ENCODE results near the gene LIMK2. TPM values are rescaled to one million over a fixed set of nuclear protein-coding genes. Genes with fewer than 3 reads are reported as not detected.

The LIMK2 gene
- total and polyA plus RNA-seq, 4 donors = 6.6 to 39.2 (median 13.4) TPM

GRCh38 chr22:31295360-31295759 is 83.3 kb downstream of the LIMK2 start:
- WGBS = 92% methylated on average over 3 of the region's 3 CpGs
- DNase-seq (ENCODE audit: low spot score) = no peak
- H3K4me3 ChIP-seq (ENCODE audit: low read depth in 1 of 3, low read length in 3 of 3) = no peak overlapping the region
- no peak overlapping the region for H3K27ac ChIP-seq (ENCODE audit: low read depth in 1 of 2, low read length in 2 of 2)
- no peak for TF ChIP-seq RXRA (IDR thresholded peaks at IDR 0.05)
- TF ChIP-seq ATF3 (IDR thresholded peaks at IDR 0.05) = no peak
- no peak for TF ChIP-seq JUND (IDR thresholded peaks at IDR 0.05)
- H3K4me1 ChIP-seq (ENCODE audit: control insufficient read depth in 4 of 4, insufficient read depth in 4 of 4, low read length in 3 of 4) = peaks cover 3 to 19% (median 10%) of the 10 kb centered on the region in 4 donors
- H3K36me3 ChIP-seq (ENCODE audit: control insufficient read depth in 4 of 4, insufficient read depth in 3 of 4, low read depth in 1 of 4, low read length in 3 of 4) = no peaks in the 10 kb centered on the region
- no peaks in the 10 kb centered on the region for H3K27me3 ChIP-seq (ENCODE audit: control insufficient read depth in 4 of 4, insufficient read depth in 4 of 4, low read length in 3 of 4)
- H3K9me3 ChIP-seq (ENCODE audit: control insufficient read depth in 4 of 4, low read length in 3 of 4) = no peaks in the 10 kb centered on the region
- no peak overlapping the region for H3K9ac ChIP-seq (ENCODE audit: low read depth in 1 of 2, low read length in 2 of 2)

DNA sequence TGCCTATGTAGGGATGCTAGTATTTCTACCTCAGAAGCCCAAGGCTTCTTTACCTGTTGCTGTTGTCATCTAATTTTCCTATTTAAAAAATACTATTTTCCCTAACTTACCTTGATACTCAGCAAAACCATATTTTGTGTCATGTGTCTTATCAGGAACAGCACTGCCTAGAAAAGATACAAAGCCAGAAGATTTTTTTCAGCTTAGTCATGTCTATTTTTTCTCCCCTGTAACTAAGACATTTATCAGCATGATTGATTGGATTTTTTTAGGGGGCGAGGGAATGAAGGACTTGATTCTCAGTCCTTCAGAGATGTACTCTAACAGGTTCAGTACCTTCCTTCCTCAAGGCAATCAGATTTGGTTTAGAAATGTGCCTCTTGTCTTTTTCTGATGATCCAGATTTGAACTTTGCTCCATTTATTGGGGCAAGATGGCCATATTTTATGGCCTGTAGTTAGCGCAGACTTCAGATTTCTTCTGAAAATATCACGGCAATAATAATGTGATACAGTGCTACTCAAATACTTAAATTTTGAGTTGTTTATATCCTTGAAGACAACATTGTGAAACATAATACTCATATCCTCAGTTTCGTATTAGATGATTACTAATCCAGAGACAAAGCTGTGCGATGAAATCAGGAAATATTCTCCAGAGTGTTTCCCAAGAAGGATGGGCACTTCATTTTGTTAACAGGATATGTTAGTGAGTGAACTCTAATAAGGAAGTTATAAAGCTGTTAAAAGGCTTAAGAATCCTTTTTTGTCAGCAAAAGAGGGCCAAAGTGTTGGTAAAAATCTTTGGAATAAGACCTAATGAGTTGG is 83.9 kb downstream of the LIMK2 start:
- WGBS = 72% methylated on average over 5 of the region's 5 CpGs
- H3K4me3 ChIP-seq (ENCODE audit: low read depth in 1 of 3, low read length in 3 of 3) = no peak overlapping the region
- no peaks in the 10 kb centered on the region for H3K36me3 ChIP-seq (ENCODE audit: control insufficient read depth in 4 of 4, insufficient read depth in 3 of 4, low read depth in 1 of 4, low read length in 3 of 4)
- no peak overlapping the region for H3K27ac ChIP-seq (ENCODE audit: low read depth in 1 of 2, low read length in 2 of 2)
- H3K9me3 ChIP-seq (ENCODE audit: control insufficient read depth in 4 of 4, low read length in 3 of 4) = no peaks in the 10 kb centered on the region
- DNase-seq (ENCODE audit: low spot score) = no peak
- TF ChIP-seq YY1 (IDR thresholded peaks at IDR 0.05) (no peak), REST (IDR thresholded peaks at IDR 0.05) (no peak), EGR1 (IDR thresholded peaks at IDR 0.05; ENCODE audit: low read depth in 2 of 2) (no peak), FOXA1 (IDR thresholded peaks at IDR 0.05) (no peak), NR2F2 (IDR thresholded peaks at IDR 0.05) (no peak), SP1 (IDR thresholded peaks at IDR 0.05) (no peak), HNF4G (IDR thresholded peaks at IDR 0.05) (no peak), MAX (IDR thresholded peaks at IDR 0.05) (no peak), ATF3 (IDR thresholded peaks at IDR 0.05) (no peak), JUND (IDR thresholded peaks at IDR 0.05) (no peak), FOXA2 (IDR thresholded peaks at IDR 0.05) (no peak), RAD21 (IDR thresholded peaks at IDR 0.05) (no peak), TAF1 (conservative IDR thresholded peaks at IDR 0.05) (no peak), GABPA (IDR thresholded peaks at IDR 0.05 in 1 of 2, conservative IDR thresholded peaks at IDR 0.05 in 1 of 2) (no peak), HNF4A (conservative IDR thresholded peaks at IDR 0.05) (no peak)
- TF ChIP-seq, protein P1, sequence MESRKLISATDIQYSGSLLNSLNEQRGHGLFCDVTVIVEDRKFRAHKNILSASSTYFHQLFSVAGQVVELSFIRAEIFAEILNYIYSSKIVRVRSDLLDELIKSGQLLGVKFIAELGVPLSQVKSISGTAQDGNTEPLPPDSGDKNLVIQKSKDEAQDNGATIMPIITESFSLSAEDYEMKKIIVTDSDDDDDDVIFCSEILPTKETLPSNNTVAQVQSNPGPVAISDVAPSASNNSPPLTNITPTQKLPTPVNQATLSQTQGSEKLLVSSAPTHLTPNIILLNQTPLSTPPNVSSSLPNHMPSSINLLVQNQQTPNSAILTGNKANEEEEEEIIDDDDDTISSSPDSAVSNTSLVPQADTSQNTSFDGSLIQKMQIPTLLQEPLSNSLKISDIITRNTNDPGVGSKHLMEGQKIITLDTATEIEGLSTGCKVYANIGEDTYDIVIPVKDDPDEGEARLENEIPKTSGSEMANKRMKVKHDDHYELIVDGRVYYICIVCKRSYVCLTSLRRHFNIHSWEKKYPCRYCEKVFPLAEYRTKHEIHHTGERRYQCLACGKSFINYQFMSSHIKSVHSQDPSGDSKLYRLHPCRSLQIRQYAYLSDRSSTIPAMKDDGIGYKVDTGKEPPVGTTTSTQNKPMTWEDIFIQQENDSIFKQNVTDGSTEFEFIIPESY (IDR thresholded peaks at IDR 0.05) = no peak
- TF ChIP-seq, protein P2, sequence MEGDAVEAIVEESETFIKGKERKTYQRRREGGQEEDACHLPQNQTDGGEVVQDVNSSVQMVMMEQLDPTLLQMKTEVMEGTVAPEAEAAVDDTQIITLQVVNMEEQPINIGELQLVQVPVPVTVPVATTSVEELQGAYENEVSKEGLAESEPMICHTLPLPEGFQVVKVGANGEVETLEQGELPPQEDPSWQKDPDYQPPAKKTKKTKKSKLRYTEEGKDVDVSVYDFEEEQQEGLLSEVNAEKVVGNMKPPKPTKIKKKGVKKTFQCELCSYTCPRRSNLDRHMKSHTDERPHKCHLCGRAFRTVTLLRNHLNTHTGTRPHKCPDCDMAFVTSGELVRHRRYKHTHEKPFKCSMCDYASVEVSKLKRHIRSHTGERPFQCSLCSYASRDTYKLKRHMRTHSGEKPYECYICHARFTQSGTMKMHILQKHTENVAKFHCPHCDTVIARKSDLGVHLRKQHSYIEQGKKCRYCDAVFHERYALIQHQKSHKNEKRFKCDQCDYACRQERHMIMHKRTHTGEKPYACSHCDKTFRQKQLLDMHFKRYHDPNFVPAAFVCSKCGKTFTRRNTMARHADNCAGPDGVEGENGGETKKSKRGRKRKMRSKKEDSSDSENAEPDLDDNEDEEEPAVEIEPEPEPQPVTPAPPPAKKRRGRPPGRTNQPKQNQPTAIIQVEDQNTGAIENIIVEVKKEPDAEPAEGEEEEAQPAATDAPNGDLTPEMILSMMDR (IDR thresholded peaks at IDR 0.05; ENCODE audit: low read depth, low read length, missing input control) = no peak
- peaks cover 1 to 21% (median 11%) of the 10 kb centered on the region in 4 donors for H3K4me1 ChIP-seq (ENCODE audit: control insufficient read depth in 4 of 4, insufficient read depth in 4 of 4, low read length in 3 of 4)
- H3K9ac ChIP-seq (ENCODE audit: low read depth in 1 of 2, low read length in 2 of 2) = no peak overlapping the region
- H3K27me3 ChIP-seq (ENCODE audit: control insufficient read depth in 4 of 4, insufficient read depth in 4 of 4, low read length in 3 of 4) = no peaks in the 10 kb centered on the region

All from liver (tissue), 9 donors.